ENCODE measurements around the gene XPNPEP1. TPM values are rescaled to one million over a fixed set of nuclear protein-coding genes. Genes with fewer than 3 reads are reported as not detected.

The XPNPEP1 gene
- total RNA-seq, 2 experiments from 2014 or later: 50.3 to 54.3 TPM

DNA sequence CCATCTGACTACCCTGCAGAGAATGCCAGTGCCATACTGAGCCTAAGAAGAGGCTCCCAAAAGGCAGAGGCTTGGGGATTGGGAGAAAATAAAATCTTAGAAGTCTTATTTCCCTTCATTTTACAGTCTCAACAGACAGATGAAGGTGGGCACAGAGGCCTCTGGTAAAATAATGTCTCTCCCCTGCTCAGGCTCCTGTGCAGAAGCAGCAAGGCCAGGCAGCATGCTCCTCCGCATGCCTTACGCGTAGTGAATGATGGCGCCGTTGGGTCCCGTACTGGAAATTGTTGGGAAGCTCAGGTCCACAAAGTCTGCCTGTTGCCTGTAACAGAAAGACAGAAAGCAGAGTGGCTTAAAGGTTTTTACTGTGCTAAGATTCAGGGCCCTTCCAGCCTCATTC is 45.8 kb downstream of the XPNPEP1 start:
- H3K4me1 Mint-ChIP-seq (ENCODE audit: low read depth): no peaks in the 10 kb centered on the region
- no peaks in the 10 kb centered on the region for H3K9me3 Mint-ChIP-seq
- Histone ChIP-seq H3K9me3 (ENCODE audit: control insufficient read depth in 1 of 2, insufficient read depth in 1 of 2, low read length in 2 of 2) (no peaks in the 10 kb centered on the region), H3K4me3 (ENCODE audit: low read length) (no peak overlapping the region), H3K27ac (ENCODE audit: low read depth in 1 of 2, low read length in 2 of 2) (no peak overlapping the region), H3K36me3 (ENCODE audit: insufficient read depth, low read length) (peaks cover 79% of the 10 kb centered on the region), H3K27me3 (ENCODE audit: control insufficient read depth in 1 of 2, insufficient read depth in 2 of 2, low read length in 2 of 2) (no peaks in the 10 kb centered on the region), H3K4me1 (ENCODE audit: insufficient read depth, low read length) (no peaks in the 10 kb centered on the region)
- intact Hi-C loops (cut with DNase I, micrococcal nuclease): no loop called here
- CTCF ChIA-PET: no interaction called here
- POLR2A ChIA-PET: no interaction called here
- no peak overlapping the region for H3K27ac Mint-ChIP-seq
- DNase-seq (no peak), ATAC-seq (ENCODE audit: poor library complexity) (no peak)
- no peaks in the 10 kb centered on the region for H3K27me3 Mint-ChIP-seq
- H3K36me3 Mint-ChIP-seq (ENCODE audit: low read depth): peaks cover 85% of the 10 kb centered on the region
- H3K4me3 Mint-ChIP-seq: no peak overlapping the region
- TF ChIP-seq, protein P1, sequence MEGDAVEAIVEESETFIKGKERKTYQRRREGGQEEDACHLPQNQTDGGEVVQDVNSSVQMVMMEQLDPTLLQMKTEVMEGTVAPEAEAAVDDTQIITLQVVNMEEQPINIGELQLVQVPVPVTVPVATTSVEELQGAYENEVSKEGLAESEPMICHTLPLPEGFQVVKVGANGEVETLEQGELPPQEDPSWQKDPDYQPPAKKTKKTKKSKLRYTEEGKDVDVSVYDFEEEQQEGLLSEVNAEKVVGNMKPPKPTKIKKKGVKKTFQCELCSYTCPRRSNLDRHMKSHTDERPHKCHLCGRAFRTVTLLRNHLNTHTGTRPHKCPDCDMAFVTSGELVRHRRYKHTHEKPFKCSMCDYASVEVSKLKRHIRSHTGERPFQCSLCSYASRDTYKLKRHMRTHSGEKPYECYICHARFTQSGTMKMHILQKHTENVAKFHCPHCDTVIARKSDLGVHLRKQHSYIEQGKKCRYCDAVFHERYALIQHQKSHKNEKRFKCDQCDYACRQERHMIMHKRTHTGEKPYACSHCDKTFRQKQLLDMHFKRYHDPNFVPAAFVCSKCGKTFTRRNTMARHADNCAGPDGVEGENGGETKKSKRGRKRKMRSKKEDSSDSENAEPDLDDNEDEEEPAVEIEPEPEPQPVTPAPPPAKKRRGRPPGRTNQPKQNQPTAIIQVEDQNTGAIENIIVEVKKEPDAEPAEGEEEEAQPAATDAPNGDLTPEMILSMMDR (IDR thresholded peaks at IDR 0.05): no peak

DNA sequence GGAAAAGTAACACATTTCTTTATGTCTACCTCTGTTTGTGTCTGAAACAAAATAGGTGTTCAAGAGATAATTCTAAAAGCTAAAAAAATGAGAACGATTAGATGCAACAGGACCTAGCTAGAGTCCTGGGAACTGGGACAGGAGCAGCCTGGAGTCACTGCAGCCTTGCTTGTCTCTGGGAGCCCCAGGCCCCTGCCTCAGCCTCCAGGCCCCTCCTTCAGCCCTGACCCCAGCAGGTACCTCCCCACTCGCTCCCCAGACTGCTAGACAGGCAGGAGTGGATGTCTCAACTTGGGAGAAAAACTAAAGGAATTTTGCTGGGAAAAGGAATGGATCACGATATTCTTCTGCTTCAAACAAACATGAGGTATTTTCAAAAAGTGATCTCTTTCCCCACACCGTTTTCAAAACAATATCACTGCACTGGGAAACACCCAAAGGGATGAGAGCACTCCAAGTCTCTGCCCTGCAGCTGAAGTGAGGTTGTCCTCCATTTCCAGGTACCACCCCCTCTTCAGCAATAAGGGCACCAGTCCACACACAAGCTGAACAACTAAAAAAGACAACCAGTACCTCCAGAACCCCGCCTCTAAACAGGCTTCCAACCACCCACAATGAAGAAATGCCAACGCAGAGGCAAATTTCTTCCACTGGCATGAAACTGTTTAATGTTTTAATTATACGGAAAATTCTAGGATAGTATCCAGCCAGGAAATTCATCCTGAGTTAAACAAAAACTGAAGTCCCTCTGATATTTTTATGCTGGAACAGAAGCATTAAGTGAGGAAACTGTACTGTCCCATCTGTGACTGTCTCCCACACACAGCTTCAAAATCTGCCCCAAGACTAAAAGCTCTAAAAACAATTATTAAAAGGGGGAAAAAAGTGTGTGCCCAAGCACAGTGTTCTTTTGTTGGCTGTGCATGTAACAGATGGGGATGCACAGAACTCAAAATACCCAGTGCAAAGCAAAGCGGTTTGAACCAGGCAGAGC is 47.2 kb downstream of the XPNPEP1 start:
- no peaks in the 10 kb centered on the region for H3K9me3 Mint-ChIP-seq
- Histone ChIP-seq H3K36me3 (ENCODE audit: insufficient read depth, low read length) (peaks cover 78% of the 10 kb centered on the region), H3K4me3 (ENCODE audit: low read length) (no peak overlapping the region), H3K27ac (ENCODE audit: low read depth in 1 of 2, low read length in 2 of 2) (no peak overlapping the region), H3K4me1 (ENCODE audit: insufficient read depth, low read length) (no peaks in the 10 kb centered on the region), H3K27me3 (ENCODE audit: control insufficient read depth in 1 of 2, insufficient read depth in 2 of 2, low read length in 2 of 2) (no peaks in the 10 kb centered on the region), H3K9me3 (ENCODE audit: control insufficient read depth in 1 of 2, insufficient read depth in 1 of 2, low read length in 2 of 2) (no peaks in the 10 kb centered on the region)
- no peak overlapping the region for H3K27ac Mint-ChIP-seq
- no peak overlapping the region for H3K4me3 Mint-ChIP-seq
- H3K27me3 Mint-ChIP-seq: no peaks in the 10 kb centered on the region
- peaks cover 88% of the 10 kb centered on the region for H3K36me3 Mint-ChIP-seq (ENCODE audit: low read depth)
- intact Hi-C loops (cut with DNase I, micrococcal nuclease): no loop called here
- POLR2A ChIA-PET: no interaction called here
- no peak for ATAC-seq (ENCODE audit: poor library complexity)
- TF ChIP-seq, protein P1 (IDR thresholded peaks at IDR 0.05): no peak
- CTCF ChIA-PET: interaction anchor here (0.5 kb wide), 1 partner anchor 142 kb away, joined by 3 read pairs; no protein-coding TSS in a partner anchor
- DNase-seq: no peak
- no peaks in the 10 kb centered on the region for H3K4me1 Mint-ChIP-seq (ENCODE audit: low read depth)

DNA sequence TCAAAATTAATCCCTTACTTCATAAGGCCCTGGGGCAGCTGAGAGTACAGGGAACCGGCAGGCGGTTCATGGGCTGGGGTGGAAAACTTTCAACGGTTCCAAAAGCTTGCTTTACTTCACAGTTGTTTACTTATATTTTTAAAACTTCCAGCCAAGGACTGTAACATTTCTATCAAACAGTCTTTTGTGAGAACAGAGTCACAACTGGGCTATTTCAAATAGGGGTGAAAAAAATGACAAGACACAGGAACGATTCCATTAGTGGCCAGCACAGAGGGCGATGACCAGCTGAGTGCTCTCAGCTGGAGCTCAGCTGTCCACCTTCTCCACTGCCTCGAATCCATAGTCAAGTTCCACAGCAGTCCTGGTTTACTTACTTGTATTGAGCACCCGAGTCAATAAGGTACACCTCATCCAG is 48.2 kb downstream of the XPNPEP1 start:
- H3K36me3 Mint-ChIP-seq (ENCODE audit: low read depth): peaks cover 88% of the 10 kb centered on the region

More for the DNA sequence above, 48.2 kb downstream of the XPNPEP1 start:
- TF ChIP-seq, protein P1 (IDR thresholded peaks at IDR 0.05): no peak
- H3K9me3 ChIP-seq (ENCODE audit: control insufficient read depth in 1 of 2, insufficient read depth in 1 of 2, low read length in 2 of 2): no peaks in the 10 kb centered on the region
- Mint-ChIP-seq H3K4me3 (no peak overlapping the region), H3K9me3 (no peaks in the 10 kb centered on the region), H3K27me3 (no peaks in the 10 kb centered on the region), H3K4me1 (ENCODE audit: low read depth) (no peaks in the 10 kb centered on the region), H3K27ac (no peak overlapping the region)
- H3K27ac ChIP-seq (ENCODE audit: low read depth in 1 of 2, low read length in 2 of 2): no peak overlapping the region
- intact Hi-C loops (cut with DNase I, micrococcal nuclease): no loop called here
- ChIA-PET POLR2A (interaction anchor here (0.6 kb wide), 1 partner anchor 172 kb away, joined by 4 read pairs; no protein-coding TSS in a partner anchor), CTCF (interaction anchor here (0.5 kb wide), 1 partner anchor 143 kb away, joined by 3 read pairs; no protein-coding TSS in a partner anchor)
- H3K4me3 ChIP-seq (ENCODE audit: low read length): no peak overlapping the region
- peaks cover 77% of the 10 kb centered on the region for H3K36me3 ChIP-seq (ENCODE audit: insufficient read depth, low read length)
- H3K27me3 ChIP-seq (ENCODE audit: control insufficient read depth in 1 of 2, insufficient read depth in 2 of 2, low read length in 2 of 2): no peaks in the 10 kb centered on the region
- DNase-seq: no peak
- ATAC-seq (ENCODE audit: poor library complexity): no peak
- no peaks in the 10 kb centered on the region for H3K4me1 ChIP-seq (ENCODE audit: insufficient read depth, low read length)
